Stromal cell of bone marrow (primary cell): ENCODE data around the gene ZMYND8.
"Not testable (repeated sequence)": the region's sequence is repeated elsewhere in the genome, so short reads cannot be mapped to it uniquely, and the experiment has no call there.

ENCODE experiments used
- DNase-seq: peaks from one replicate; pipeline ENCODE4 v3.0.0-alpha.2; 2012; ENCODE audit warnings: low read depth

ZMYND8 gene

DNA sequence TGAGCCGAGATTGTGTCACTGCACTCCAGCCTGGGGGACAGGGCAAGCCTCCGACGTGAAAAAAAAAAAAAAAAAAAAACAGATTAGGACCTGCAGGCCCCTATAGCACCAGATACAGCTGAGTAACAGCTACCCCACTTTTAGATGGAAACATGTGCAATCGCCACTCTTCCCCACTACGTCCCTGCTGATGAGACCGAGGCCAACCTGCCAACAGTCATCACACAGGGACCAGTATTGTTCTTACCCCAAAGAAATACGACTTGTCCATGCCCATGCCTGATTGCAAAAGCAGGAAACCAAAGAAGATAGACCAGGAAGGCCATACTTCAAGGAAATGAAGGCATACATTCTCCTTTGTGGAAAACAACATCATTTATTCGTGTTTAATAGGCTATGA lies 45.8 kb downstream of the ZMYND8 start:
- no peak for DNase-seq

DNA sequence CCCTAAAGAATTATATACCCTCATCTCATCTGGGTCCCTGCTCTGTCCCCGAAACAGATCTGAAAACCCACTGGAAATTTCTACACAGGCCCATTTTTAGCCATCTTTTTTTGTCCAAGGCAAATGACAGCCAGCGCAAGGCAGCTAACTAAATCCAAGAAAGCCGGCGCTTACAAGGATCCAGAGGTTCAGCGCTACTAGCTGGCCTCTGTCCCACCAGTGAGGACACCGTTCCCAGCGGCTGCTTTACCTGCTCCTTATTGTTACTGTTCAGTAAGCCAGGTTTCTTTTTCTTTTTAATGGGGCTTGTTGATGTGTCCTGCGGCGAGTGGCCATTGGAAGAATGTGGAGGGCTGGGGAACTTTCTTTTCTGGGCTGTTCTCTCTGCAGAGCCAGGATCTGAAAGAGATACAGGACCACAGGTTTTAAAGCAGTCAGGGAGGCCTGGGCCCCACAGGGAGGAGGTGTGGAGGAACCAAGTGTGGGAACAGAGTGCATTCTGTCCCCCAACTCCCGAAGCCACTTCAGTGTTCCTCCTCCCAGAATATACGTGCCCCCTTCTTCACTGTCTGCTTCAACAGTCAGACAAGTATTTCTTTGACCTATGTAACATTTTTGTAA lies 46.6 kb downstream of the ZMYND8 start:
- DNase-seq: no peak

DNA sequence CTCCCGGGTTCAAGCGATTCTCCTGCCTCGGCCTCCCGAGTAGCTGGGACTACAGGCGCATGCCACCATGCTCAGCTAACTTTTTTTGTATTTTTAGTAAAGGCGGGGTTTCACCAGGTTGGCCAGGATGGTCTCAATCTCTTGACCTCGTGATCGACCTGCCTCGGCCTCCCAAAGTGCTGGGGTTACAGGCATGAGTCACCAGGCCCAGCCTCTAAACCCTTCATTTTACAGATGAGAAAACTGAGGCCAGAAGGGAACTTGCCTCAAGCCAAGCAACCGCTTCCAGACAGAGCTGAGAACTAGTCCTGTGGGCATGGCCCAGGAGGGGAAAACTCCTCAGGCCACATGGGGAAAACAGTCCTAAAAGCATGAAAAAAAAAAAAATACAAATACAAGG lies 47.1 kb downstream of the ZMYND8 start:
- no peak for DNase-seq

DNA sequence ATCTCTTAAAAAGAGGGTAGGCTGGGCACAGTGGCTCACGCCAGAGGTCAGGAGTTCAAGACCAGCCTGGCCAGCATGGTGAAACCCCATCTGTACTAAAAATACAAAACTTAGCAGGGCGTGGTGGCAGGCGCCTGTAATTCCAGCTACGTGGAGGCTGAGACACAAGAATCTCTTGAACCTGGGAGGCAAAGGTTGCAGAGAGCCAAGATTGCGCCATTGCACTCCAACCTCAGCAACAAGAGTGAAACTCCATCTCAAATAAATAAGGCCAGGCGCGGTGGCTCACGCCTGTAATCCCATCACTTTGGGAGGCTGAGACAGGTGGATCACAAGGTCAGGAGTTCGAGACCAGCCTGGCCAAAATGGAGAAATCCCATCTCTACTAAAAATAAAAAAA lies 48.9 kb downstream of the ZMYND8 start:
- DNase-seq: not testable (repeated sequence)

DNA sequence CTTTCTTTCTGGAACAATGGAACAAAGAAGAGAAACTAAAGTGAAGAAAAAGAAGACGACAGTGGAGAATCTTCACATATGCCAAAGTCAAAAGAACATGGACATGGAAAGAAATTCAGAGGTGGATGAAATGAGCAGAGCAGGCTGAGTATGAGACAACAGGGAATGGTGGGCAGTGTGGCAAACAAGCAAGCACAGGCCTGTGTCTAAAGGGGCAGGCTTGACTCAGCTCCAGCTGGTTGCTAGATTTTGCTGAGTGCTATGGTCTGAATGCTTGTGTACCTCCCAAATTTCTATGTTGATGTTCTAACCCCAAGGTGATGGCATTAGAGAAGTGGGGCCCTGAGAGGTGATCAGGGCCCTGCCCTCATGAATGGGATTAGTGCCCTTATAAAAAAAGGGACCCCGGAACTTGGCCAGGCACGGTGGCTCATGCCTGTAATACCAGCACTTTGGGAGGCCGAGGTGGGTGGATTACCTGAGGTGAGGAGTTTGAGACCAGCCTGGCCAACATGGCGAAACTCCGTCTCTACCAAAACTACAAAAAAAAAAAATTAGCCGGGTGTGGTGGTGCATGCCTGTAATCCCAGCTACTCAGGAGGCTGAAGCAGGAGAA lies 49.6 kb downstream of the ZMYND8 start:
- DNase-seq: no peak

DNA sequence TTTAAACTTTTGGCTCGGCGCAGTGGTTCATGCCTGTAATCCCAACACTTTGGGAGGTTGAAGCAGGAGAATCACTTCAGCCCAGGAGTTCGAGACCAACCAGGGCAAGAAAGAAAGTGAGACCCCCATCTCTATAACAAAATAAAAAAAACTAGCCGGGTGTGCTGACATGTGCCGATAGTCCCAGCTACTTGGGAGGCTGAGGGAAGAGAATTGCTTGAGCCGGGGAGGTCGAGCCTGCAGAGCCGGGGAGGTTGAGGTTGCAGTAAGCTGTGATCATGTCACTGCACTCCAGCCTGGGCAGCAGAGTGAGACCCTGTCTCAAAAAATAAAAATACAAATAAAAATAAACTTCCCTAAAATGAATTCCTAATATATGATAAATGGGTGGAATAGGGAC lies 50.4 kb downstream of the ZMYND8 start:
- DNase-seq: no peak

DNA sequence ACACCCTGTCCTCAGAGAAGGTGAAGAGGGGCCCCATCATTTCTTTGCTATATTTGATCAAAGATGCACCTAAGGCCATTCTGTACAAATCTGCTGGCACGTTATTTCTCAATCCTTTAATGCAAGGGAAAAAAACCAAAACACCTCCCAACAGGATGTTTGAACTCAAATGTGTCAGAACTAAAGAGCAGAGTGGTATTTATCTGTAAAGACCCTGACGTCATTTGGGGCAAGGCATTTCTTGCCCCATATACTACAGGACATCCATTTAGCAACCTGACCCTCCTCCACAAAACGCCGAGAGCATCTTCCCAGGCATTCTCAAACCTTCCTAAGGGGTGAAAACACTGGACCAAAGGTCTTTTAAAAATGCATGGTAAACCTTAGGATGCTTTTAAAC lies 50.8 kb downstream of the ZMYND8 start:
- DNase-seq: no peak

DNA sequence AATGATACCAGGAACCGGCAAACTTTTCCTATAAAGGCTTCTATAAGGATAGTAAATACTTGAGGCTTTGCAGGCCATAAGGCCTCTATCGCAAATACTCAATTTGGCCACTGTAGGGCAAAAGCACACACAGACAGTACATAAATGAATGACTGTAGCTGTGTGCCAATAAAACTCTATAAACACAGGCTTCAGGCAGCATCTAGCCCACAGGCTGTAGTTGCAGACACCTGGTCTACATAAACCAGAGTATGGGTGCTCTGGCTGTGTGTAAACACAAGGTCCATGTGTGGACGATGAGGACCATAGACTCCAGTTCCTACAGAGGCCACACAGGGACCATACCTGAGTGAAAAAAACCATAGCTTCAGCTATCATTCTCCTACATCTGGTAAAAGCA lies 52.2 kb downstream of the ZMYND8 start:
- DNase-seq: no peak

DNA sequence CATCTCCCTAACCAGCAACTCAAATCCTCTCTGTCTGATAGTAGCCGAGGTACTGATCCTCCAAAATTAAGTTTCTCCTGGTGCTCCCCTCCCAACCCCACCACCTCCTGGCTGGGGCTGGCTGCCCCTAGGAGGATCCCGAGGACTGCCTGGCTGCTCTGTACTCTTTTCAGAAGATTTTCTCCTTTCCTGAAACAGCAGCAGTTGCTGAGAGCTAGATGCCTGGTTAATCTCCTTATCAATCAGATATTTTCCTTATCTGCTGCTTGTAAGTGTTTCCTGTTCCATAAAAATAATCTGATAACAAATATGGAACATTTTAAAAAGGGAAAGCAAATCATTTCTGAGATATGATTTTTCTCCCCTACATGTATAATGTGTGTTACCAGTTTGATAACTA lies 52.8 kb downstream of the ZMYND8 start:
- DNase-seq: no peak

DNA sequence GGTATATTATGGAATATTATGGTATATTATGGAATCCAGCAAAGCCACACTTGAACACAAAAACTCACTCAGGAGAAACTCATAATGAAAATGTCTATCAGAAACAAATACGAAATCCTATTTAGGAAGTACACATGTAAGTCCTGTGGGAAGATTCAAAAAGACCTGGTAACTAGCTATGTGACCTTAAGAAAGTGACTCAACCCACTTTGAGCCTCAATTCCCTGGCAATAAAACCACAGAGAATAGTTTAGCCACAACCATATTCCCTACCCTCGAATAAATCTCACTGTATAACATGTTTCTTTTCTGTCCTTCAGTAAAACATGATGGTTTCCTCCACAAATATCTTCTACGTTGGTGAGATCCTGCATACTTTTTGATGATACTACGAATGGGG lies 56.4 kb downstream of the ZMYND8 start:
- DNase-seq: peak; percentile 63

DNA sequence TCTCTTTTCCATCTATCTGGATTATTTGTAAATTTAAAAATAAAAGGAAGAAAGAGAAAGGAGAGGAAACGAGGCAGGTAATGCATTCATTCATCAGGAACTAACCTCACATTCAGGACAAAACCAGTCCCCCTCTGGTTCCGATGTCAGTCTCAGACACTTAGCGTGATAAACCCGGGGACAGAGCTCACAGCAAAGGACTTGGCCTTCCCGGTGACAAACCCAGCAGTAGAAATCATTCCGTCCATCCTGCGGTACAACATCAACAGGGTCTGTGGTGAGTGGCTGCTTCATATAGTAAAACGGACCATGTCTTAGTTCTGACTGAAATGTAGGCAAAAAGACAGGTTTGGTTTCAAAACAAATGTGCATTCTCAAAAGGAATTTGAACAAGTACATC lies 57.9 kb downstream of the ZMYND8 start:
- no peak for DNase-seq

DNA sequence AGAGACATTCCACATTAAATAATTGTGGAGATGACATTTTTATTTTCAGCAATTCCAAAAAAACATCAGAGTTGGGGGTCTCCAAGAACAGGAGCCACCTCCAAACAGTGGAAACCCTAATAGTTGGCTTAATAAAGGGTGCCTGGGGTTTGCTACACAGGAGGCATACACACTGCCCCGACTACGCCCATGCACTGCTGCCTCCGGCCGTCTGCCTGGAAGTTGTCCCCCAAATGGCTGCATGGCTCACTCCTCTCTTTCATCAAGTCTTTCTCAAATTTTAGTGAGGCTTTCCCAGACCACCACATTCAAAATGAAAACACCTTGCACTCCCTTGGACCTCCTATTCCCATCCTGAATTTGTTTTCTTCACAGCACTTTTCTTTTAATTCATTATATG lies 58.8 kb downstream of the ZMYND8 start:
- no peak for DNase-seq

DNA sequence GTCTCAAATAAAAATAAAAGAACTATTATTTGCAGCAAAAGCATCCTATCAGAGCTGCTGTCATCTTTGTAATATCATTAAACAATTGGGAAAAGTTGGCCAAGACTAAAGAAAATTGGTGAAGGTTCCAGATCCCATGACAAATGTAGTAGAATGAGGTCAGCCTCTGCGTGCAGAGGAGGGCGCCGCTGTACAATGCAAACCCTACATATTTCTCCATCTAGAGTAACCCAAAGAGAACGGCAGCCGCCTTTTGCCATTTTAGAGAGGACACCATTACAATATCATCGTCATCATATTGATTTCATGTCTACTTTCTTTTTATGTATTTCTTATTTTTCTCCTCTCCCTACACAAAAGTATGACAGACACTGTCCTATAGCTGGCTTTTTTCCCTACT lies 59.5 kb downstream of the ZMYND8 start:
- no peak for DNase-seq

DNA sequence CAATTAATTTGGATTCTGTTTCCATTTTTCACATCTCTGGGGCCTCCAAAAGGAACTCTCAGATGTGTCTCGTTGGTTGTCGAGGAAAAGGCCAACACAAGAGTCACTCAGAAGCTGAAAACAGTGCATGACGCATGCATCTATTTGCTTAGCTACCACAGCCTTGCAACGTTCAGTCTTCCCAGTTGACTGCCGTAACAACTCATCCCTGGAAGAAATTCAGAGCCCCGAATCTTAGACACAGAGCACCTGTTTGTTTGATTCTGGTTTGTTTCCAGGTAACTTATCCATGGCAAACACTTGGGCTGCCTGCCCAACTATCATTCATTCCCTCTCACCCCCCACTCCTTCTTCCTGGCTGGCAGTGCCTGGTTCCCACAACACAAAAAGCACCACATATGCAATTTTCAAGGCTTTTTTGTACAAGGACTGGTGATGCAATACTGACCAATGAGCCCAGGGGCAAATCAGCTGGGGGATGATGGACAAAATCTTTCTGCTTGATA lies 60.5 kb downstream of the ZMYND8 start:
- no peak for DNase-seq

DNA sequence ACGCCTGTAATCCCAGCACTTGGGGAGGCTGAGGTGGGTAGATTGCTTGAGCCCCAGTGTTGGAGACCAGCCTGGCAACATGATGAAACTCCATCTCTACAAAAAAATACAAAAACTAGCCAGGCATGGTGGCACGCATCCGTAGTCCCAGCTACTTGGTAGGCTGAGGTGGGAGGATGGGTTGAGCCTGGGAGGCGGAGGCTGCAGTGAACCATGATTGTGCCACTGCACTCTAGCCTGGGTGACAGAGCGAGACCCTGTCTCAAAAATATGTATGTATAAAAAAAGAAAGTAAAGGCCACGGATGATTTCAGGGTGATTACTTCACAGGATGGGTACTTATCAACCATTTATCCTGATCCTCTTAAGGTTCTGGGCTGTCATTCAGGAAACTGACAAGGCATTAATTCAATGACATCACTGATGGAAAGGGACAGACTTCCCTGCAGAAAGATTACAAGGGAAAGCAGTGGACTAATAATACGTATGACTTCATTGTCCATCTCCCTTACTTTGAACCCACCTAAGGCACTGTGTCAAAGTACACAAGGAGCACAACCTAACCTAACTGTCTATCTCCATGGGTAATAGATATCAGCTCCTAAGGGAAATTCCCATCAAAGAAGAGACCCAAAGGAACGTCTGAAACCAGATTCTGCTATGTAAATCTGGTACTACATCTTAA lies 61.2 kb downstream of the ZMYND8 start:
- DNase-seq: no peak

DNA sequence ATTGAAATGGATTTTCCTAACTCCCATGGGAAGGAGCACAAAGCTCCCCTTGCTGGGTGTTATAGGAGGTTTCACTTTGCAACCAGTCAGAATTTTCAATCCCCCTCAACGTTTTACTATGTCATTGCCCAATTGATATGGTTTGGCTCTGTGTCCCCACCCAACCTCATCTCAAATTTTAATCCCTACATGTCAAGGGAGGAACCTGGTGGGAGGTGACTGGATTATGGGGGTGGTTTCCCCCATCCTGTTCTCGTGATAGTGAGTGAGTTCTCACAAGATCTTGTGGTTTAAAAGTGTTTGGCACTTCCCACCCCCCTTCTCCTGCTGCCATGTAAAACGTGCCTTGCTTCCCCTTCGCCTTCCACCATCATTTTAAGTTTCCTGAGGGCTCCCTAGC lies 62.9 kb downstream of the ZMYND8 start:
- DNase-seq: no peak

DNA sequence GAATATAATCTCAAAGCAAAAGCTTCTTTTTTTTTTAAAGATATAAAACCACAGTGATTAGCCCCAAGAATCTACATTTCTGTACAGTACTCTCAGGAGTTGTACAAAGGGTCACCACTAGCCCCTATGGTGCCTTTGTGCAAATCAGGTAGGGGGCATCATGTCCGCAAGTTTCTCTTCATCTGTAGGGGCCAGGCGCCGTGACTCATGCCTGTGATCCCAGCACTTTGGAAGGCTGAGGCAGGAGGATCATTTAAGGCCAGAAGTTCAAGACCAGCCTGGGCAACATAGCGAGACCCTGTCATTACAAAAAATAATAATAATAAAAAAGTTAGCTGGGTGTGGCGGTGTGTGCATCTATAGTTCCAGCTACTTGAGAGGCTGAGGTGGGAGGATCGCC lies 63.9 kb downstream of the ZMYND8 start:
- DNase-seq: no peak

DNA sequence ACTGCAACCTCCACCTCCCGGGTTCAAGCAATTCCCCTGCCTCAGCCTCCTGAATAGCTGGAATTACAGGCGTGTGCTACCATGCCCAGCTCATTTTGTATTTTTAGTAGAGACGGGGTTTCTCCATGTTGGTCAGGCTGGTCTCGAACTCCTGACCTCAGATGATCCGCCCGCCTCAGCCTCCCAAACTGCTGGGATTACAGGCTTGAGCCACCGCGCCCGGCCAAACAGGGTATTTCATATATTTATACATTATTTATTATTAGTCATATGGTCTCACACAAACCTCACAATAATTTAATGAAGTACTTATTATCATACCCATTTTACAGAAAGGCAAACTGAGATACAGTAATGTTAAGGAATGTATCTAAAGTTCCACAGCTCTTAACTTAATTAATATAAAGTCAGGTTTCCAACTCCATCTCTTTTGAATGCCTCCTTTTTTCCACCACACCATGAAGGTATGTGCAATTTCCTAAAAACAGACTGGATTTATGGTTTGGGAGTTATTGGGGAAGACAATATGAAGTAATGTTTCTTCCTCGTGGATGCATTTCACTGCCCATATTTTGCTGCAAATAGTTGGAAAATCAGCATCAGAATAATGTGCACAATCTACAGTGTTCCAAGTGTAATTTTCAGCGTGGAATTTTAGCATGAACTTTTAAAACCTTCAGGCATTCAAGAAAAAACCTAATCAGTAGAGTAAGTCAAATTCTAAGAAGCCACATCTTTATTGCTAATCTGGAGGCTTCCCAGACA lies 65.7 kb downstream of the ZMYND8 start:
- no peak for DNase-seq

DNA sequence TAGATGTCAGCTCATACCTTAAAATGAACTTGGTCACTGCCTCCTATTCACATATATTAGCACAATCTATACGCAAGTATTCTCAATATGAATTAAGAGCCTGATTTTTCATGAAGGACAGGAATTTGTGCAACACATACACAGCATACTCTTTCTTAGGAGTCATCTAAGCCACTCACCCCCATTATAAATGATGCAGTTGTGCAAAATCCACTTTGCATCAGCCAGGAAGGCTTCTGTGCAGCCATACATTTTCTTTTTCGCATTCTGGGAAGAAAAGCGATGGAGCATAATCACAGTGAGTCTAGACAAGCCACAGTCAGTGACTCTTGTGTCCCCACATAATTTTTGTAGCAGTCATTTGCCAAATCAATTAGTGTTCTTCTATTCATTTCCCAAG lies 66.5 kb downstream of the ZMYND8 start:
- no peak for DNase-seq

DNA sequence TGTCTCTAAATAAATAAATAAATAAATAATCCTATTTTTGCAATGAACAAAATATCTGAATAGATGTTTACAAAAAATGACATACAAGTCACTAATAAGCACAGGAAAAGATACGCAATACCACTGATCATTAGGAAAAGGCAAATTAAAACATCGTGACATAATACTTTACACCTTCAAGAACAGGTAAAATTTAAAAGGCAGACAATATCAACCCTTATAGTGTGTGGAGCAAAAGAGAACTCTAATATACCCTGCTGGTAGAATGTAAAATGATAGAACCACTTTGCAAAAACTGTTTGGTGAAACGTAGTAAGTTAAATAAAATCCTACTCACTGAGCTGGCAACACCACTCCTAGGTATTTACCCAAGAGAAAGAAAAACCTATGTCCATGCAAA lies 67.4 kb downstream of the ZMYND8 start:
- no peak for DNase-seq

DNA sequence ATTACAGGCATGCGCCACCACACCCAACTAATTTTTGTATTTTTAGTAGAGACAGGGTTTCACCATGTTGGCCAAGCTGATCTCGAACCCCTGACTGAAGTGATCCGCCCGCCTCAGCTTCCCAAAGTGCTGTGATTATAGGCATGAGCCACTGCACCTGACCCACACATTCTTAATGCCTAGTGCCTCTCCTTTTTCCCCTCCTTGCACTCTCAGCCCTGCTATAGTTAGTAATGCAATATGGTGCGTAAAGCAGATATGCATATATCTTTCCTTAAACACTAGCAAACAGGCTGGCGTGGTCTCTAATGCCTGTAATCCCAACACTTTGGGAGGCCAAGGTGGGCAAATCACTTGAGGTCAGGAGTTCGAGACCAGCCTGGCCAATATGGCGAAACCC lies 68.0 kb downstream of the ZMYND8 start:
- DNase-seq: not testable (repeated sequence)

DNA sequence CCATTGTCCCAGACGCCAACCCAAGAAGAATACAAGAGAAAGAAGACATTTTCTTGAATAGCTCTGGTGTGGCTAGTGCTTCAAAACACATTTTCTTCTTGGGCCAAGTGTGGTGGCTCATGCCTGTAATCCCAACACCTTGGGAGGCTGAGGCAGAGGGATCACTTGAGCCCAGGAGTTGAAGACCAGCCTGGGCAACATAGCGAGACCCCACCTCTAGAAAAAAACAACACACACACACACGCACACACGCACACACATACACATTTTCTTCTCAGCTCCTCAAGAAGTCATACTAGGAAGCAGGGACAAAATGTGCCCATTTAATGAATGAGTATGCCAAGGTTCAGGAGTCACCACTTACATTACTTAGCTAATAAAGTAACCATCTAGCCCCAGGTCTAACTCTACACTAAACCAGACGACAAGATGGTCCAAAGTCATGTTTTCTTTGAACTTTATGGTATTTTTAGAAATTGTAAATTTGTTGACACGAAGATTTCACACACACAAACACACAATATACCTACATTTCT lies 68.8 kb downstream of the ZMYND8 start:
- DNase-seq: no peak

DNA sequence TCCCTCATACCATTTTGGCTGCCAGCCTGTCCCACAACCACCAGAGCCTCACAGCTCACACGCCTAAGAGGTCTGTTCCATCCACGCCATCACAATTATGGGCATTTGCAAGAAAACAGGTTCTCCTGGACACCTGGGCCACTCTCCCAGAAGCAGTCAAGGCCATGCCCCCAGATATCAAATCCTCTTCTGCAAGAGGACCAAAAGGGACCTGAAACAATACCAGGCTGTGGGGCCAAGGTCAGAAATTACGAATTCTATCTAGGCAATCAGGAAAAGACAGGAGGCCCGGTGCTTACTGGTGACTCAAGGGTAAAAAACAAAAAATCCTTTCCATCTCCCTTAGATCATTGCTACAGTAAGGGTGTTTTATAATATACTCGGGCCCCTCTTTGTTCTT lies 69.8 kb downstream of the ZMYND8 start:
- DNase-seq: no peak
